Bronchial epithelial cell (primary cell): ENCODE results near the gene CSMD2. TPM values are rescaled to one million over a fixed set of nuclear protein-coding genes. Genes with fewer than 3 reads are reported as not detected.

ENCODE experiments used
- DNase-seq: peaks from one replicate; pipeline ENCODE4 v3.0.0-alpha.2; 2010; ENCODE audit warnings: low read depth
- FAIRE-seq: peaks from 2 replicates; lab custom pipeline; 2011; peaks lifted over from hg19 to GRCh38; lab: Jason Lieb, UNC
- H3K27me3 ChIP-seq: 2 replicates; pipeline ENCODE4 v1.5.1; 2011; ENCODE audit warnings: low read length; ENCODE audit not compliant: control insufficient read depth, insufficient read depth
- H3K36me3 ChIP-seq: 2 replicates; pipeline ENCODE4 v1.5.1; 2011; ENCODE audit warnings: low read length; ENCODE audit not compliant: control insufficient read depth, insufficient read depth
- H3K4me3 ChIP-seq: 2 replicates; pipeline ENCODE4 v1.5.1; 2011; ENCODE audit warnings: mild to moderate bottlenecking, low read depth, low read length, control low read depth
- total RNA-seq: library from RNA; depleted of rRNA; stranded (reverse); fragments of >200 nt; gene quantifications from 2 replicates; pipeline ENCODE4 v1.2.1, GENCODE V29; 2014
- TF ChIP-seq, protein P1 (sequence below): IDR thresholded peaks from 2 replicates; pipeline ENCODE4 v1.5.1; 2011; ENCODE audit warnings: mild to moderate bottlenecking, moderate library complexity, low read length, control low read depth, inconsistent platforms; ENCODE audit not compliant: insufficient read depth, severe bottlenecking

CSMD2 gene
- total RNA-seq, 1 donor from 2014 or later = not detected

DNA sequence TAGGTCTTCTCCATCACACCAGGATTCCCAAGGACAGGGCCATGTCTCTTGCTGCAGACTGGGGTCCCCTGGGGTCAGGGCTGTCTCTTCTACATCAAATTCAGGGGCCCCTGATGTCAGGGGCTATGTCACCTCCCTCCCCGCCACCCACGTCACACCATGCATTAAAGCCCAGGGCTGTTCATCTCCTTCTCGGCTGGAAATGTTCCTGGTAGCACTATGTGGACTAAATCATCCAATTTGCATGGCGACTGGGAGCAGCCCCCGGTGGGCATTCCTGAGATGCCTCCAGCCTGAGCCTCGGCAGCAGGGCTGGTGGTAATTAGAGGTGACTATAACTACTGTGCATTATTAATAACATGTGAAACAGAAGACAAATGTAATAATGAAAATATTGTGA is 452.8 kb downstream of the CSMD2 start:
- FAIRE-seq (peak; percentile 7), DNase-seq (no peak)
- H3K27me3 ChIP-seq = no peaks in the 10 kb centered on the region
- no peaks in the 10 kb centered on the region for H3K36me3 ChIP-seq
- no peak overlapping the region for H3K4me3 ChIP-seq
- TF ChIP-seq, protein P1, sequence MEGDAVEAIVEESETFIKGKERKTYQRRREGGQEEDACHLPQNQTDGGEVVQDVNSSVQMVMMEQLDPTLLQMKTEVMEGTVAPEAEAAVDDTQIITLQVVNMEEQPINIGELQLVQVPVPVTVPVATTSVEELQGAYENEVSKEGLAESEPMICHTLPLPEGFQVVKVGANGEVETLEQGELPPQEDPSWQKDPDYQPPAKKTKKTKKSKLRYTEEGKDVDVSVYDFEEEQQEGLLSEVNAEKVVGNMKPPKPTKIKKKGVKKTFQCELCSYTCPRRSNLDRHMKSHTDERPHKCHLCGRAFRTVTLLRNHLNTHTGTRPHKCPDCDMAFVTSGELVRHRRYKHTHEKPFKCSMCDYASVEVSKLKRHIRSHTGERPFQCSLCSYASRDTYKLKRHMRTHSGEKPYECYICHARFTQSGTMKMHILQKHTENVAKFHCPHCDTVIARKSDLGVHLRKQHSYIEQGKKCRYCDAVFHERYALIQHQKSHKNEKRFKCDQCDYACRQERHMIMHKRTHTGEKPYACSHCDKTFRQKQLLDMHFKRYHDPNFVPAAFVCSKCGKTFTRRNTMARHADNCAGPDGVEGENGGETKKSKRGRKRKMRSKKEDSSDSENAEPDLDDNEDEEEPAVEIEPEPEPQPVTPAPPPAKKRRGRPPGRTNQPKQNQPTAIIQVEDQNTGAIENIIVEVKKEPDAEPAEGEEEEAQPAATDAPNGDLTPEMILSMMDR = no peak

GRCh38 chr1:33711511-33711910 is 453.5 kb downstream of the CSMD2 start:
- no peaks in the 10 kb centered on the region for H3K27me3 ChIP-seq
- TF ChIP-seq, protein P1 = no peak
- DNase-seq (no peak), FAIRE-seq (no peak)
- no peak overlapping the region for H3K4me3 ChIP-seq
- H3K36me3 ChIP-seq = no peaks in the 10 kb centered on the region

GRCh38 chr1:33710967-33711366 is 454.1 kb downstream of the CSMD2 start:
- no peak overlapping the region for H3K4me3 ChIP-seq
- FAIRE-seq (no peak), DNase-seq (no peak)
- TF ChIP-seq, protein P1 = no peak
- no peaks in the 10 kb centered on the region for H3K36me3 ChIP-seq
- no peaks in the 10 kb centered on the region for H3K27me3 ChIP-seq

DNA sequence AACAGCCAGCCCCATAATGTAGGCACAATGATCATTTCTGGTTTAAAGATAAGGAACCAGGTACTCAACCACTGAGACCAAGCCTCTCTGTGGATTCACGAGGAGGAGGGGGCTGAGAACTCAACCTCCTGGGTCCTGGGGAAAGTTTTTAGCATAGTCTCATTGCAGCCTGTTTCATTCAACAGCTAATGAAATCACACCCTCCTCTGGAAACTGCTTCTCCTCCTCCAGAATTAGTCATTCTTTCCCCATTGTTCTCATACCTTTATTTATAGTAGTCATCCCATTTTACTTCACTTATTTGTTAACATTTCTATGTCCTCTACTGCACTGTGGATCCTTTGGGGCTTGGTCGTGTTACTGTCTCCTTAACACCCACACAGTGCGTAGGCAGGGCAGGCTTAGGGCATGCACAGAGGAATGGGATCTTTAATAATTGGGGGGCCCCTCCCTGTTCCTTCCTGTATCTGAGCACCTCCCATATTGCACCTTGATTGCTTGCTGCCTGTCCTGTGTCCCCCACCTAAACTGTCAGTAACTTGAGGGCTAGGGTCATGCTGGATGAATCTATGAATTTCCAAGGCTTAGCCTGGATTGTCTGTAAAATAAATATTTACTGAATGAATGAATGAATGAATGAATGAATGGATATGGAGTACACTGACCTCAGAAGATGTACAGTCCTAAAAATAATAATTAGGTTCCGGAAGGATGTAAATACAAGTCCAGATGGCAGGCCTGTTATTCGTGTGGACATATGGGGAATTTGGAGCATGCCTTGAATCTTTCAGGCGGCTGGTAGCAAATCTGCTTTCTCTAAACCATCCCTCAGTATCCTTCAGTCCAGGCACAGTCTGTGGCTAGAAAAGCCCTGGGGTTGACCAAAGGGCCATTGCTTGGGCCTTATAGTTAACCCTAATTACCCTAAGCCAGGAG is 455.0 kb downstream of the CSMD2 start:
- no peak overlapping the region for H3K4me3 ChIP-seq
- TF ChIP-seq, protein P1 = no peak
- no peaks in the 10 kb centered on the region for H3K36me3 ChIP-seq
- no peak for FAIRE-seq
- peak; percentile 17 for DNase-seq
- H3K27me3 ChIP-seq = no peaks in the 10 kb centered on the region

- no peaks in the 10 kb centered on the region for H3K27me3 ChIP-seq
- H3K4me3 ChIP-seq = no peak overlapping the region
- DNase-seq (no peak), FAIRE-seq (no peak)
- TF ChIP-seq, protein P1 = no peak
- no peaks in the 10 kb centered on the region for H3K36me3 ChIP-seq
Observed at GRCh38 chr1:33709174-33709782, 455.8 kb downstream of the CSMD2 start.
